Stimulated activated CD8-positive, alpha-beta memory T cell treated with anti-CD3 and anti-CD28 coated beads, Interleukin-7, amount 100 ng/mL, for 1 hour (primary cell): ENCODE data around the gene PMEPA1.

Experiments
- DNase-seq, 2 donors: peaks; one replicate each; pipeline ENCODE4 v3.0.0-alpha.2; 2020; ENCODE audit warnings: low read depth in 2 of 2

PMEPA1 gene

GRCh38 chr20:57622579-57623381 is 87.0 kb downstream of the PMEPA1 start:
- peak in 1 of 2 donors; percentile 60 for DNase-seq

GRCh38 chr20:57622201-57622570 is 87.6 kb downstream of the PMEPA1 start:
- DNase-seq: no peak

DNA sequence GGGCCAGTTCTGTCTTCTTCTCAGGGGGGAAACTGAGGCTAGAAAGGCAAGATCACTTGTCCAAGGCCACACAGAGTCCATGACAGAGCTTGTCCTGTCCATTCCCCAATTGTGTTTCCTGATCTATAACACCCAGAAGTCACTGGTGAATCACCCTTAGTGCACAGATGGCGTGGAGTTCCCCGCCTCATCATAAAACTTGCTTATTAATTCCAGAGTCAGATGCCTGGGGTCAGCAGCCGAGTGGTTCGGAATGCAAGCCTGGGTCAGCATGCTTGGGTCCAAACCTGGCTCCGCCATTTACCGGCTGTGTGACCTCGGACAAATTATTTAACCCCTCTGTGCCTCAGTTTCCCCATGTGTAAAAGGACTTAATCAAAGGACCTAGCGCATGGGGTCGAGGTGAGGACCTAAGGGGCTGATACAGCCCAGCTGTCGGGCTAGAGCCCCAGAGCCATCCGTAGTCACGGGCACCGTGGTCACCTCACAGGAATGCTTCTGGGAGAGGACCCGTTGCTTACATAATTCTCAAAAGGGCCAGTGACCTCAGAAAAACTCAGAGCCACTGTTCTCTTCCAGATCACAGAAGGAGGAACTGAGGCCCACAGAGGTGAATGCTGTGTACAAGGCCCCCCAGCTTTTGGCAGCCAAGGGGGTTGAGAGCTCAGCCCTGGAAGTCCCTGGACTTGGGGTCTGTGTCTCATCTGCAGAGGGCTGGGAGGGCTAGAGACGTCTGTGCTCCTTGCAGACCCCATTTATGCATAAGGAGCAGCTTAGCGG is 88.2 kb downstream of the PMEPA1 start:
- no peak for DNase-seq

- DNase-seq: no peak
These were observed 88.8 kb downstream of the PMEPA1 start for GRCh38 chr20:57620999-57621398.

GRCh38 chr20:57620274-57620990 is 89.4 kb downstream of the PMEPA1 start, which contains the start of gene ZBP1:
Gene ZBP1 (minus strand): TSS chr20:57620426. CDS start chr20:57620295, 131 bp downstream.
- DNase-seq: no peak

GRCh38 chr20:57619051-57619831 is 90.6 kb downstream of the PMEPA1 start:
- DNase-seq: peak in 1 of 2 donors; percentile 31

- DNase-seq: no peak
These were observed 91.1 kb downstream of the PMEPA1 start for GRCh38 chr20:57618764-57619050.

- DNase-seq: peak in 1 of 2 donors; percentile 28
These were observed 91.6 kb downstream of the PMEPA1 start for GRCh38 chr20:57618091-57618763.

DNA sequence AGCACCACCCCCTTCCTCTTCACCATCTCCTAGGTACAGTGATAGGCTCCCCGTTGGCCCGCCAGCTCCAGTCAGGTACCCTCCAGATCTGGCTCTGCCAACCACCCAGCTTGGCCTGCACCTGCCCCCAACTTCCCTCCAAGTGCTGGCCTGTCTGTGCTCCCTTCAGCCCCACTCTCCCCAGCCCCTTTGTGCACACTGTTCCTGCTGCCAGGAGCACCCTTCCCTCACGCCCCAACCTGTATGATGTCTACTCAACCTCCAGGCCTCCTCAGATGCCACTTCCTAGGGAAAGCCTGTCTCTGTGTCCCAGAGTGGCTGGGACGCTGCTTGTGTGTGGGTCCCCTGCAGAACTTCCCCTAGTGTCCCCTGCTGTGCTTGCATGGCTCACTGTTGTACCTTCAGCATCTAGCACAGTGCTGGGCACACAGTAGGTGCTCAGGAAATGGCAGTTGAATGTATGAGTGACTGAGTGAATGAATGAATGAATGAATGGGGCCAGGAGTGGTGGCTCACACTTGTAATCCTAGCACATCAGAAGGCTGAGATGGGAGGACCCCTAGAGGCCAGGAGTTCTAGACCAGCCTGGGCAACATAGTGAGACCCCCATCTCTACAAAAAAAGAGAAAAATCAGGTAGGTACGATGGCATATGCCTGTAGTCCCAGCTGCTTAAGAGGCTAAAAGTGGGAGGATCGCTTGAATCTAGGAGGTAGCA is 92.6 kb downstream of the PMEPA1 start:
- no peak for DNase-seq

DNA sequence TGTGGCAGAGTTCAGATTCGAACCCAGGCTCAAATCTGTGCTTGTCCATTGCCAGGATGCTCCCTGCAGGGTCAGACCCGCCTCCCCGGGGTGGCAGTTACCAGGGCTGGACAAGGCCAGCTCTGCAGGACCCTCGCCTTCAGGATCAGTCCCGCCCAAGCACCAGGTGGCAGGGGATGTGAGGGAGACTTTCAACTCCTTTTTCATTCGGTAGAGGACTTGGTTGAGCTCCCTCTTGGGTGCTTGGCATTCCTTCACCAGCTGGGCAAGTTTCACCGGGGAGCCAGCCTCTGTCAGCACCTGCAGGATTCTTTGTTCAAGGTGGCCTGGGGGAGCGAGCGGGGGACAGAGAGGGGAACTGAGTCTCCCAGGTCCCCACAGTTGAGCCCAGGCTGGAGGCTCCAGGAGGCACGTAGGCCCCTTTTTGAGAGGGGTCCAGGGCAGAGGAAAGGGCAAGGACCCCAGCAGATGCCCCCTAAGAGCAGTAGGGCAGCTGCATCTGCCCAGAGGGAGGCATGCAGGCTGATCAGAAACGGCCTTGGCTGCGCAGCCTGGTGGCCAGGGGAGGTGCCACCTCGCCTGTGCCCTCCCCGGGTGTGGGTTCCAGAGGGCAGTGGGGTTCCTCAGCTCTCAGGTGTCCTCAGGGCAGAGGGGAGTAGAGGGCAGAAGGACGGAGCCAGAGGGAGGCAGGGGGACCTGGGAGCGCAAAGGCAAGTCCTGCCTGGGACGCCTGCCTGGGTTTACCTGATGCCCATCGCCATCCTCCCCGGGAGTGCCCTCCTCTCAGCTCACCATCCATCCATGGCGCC is 93.5 kb downstream of the PMEPA1 start:
- no peak for DNase-seq

DNA sequence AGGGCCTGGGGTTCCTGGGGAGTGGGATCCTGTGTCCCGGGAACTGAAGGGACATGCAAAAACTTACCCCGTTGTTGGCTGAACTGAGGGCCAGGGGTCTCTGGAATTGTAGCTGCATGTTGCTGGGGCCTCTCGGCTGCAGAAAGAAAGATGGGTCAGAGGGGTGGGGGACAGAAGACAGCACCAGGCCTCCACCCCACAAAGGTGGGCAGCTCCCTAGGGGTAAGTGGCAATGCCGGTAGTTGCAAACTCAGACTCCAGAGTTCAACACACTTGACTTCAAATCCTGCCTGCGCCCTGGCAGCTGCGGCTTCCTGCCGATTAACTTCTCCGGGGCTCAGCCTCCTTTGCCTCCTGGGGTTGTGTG is 94.4 kb downstream of the PMEPA1 start:
- no peak for DNase-seq

DNA sequence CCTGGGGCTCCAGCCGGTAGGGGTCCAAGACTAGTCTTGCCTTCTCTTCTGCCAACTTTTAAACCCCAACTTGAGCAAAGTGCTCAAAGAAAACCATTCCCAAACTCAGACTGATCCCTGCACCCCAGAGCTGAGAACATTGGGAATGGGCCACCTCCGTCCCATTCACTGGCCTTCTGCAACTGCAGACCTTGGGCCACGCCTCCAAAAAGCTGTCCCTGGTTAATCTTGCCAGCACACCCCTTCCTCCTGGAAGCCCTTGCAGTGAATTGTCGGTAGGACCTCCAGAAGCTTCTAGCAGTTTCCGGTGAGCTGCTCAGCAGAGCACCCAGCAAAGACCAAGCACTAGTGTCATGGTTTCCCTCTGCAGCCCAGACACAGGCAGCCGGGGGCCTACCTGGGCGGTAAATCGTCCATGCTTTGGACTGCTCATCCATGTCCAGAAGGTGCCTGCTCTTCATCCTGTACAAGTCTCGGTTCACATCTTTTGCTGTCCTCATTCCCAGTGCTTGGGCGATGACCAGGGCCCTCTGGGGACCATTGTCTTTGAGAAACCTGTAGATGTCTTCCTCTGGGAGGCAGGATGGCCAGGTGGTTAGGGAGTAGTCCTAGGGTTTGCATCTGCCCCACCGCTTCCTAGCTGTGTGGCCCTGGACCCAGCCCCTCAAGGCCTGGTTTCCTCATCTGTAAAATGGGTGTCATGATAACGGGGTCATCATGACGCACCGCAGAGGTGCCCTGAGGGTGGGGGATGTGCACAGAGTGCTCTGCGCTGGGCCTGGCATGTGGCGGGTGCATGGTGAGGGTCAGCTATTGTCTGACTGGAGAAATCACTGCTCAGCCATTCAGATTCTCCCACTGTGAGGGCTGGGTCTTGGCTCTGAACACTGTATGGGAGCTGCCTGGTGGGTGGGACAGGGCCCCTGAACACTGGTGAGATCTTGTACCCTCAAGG is 95.0 kb downstream of the PMEPA1 start:
- DNase-seq: no peak

- DNase-seq: no peak
These were observed 96.3 kb downstream of the PMEPA1 start for GRCh38 chr20:57613481-57613921.

GRCh38 chr20:57612916-57613315 is 96.9 kb downstream of the PMEPA1 start:
- DNase-seq: no peak

DNA sequence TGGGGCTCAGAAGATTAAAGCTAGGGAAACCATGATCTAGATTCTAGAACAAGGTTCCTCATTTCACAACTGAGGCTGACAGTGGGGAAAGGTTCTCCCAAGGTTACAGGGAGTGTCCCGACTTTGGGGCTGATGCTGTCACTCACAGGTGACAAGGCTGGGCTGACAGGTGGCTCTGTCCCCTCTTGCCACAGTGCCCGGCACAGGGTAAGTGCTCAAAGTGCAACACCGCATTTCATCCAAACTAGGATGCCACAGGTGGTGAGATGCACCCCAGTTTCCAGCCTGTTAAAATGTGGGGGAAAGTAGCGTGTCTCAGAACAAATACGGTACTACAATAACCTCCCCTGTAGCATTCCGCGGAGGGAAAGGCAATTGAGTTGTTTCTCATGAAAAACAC is 97.4 kb downstream of the PMEPA1 start:
- DNase-seq: no peak

- no peak for DNase-seq
These were observed 98.1 kb downstream of the PMEPA1 start for GRCh38 chr20:57611586-57612311.

GRCh38 chr20:57610261-57610952 is 99.4 kb downstream of the PMEPA1 start:
- DNase-seq: no peak
